CD4-positive, alpha-beta T cell treated with Interleukin-17A for 4 hours (primary cell): Measurements from ENCODE around the gene IFIT1B.
"Not testable (repeated sequence)": the region's sequence is repeated elsewhere in the genome, so short reads cannot be mapped to it uniquely, and the experiment has no call there.

Source experiments
- DNase-seq: peaks from one replicate; pipeline ENCODE4 v3.0.0-alpha.2; 2020; ENCODE audit warnings: mixed read lengths

IFIT1B gene

GRCh38 chr10:89377705-89378637 is at the start of gene IFIT1B:
TSS of gene IFIT1B (plus strand) at chr10:89378056. CDS start at chr10:89378136, 80 bp downstream.
- no peak for DNase-seq

- no peak for DNase-seq
Measured at GRCh38 chr10:89329151-89329550, 48.7 kb upstream of the IFIT1B start.

DNA sequence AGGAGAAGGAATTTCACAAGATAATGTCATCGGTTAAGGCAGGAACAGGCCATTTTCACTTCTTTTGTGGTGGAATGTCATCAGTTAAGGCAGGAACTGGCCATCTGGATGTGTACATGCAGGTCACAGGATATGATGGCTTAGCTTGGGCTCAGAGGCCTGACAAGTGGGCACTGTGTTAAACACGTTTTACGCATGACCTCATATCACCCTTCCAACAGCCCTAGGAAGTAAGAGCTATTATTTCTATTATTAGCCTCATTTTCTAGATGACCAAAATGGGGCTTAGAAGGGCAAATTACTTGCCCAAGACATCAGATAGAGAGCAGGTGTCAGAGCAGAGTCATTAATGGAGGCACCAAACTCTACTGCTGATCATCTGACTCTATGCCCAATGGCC is 47.8 kb upstream of the IFIT1B start:
- DNase-seq = not testable (repeated sequence)

DNA sequence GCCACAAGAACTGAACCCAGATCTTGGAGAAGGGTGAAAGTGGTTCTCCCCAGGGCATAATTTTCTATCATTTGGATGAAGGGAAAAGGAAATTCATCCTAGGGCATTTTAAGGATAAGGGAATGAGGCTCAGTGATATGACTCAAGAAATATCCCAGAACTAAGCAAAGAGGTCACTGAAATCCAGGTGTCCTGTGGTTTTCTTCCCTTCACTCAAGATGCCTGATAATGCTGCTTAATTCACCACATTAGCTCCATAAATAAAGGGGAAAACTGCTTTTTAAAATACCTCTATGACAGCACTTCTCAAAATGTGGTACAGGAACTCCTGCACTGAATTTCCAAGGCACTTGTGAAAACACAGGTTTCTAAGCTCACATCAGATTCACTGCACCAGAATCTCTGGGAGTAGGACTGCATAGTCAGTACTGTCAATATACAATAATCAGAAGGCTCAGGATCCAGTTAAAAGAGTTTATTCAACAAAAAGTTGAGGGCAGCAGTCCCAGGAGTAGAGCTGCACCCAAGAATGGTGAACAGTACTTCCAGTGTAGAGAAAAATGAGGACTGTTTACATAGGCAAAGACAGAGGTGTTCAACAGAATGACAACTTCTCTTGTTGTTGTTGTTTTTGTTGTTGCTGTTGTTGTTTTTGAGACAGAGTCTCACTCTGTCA is 47.2 kb upstream of the IFIT1B start:
- DNase-seq = no peak

- DNase-seq = not testable (repeated sequence)
Measured at GRCh38 chr10:89331487-89332122, 46.3 kb upstream of the IFIT1B start.

DNA sequence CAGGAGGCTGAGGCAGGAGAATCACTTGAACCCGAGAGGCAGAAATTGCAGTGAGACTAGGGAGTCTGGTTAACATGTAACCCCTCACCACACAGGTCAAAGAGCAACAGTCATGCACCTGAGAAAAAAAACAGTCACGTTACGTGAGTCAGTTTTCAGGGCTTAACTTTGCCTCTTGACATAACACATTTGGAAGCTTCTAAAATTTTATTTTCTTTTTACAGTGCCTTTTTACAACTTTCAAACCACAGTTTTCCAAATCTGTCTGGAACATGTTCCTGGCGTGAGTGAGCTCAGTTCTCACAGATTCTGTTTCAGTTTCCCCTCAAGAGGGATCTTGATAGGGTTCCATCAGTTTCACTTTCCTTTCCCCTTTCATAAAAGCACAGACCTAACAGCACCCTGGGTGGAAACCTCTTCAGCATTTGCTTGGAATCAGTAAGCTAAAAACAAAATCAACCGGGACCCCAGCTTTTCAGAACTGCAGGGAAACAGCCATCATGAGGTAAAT is 45.7 kb upstream of the IFIT1B start:
- peak; percentile 25 for DNase-seq

GRCh38 chr10:89335226-89335625 is 42.6 kb upstream of the IFIT1B start:
- DNase-seq = no peak

GRCh38 chr10:89336241-89336640 is 41.6 kb upstream of the IFIT1B start:
- no peak for DNase-seq

GRCh38 chr10:89337484-89337883 is 40.4 kb upstream of the IFIT1B start:
- peak; percentile 59 for DNase-seq

- no peak for DNase-seq
Measured at GRCh38 chr10:89338713-89339112, 39.1 kb upstream of the IFIT1B start.

GRCh38 chr10:89339875-89340274 is 38.0 kb upstream of the IFIT1B start:
- no peak for DNase-seq

GRCh38 chr10:89341649-89342048 is 36.2 kb upstream of the IFIT1B start:
- no peak for DNase-seq

DNA sequence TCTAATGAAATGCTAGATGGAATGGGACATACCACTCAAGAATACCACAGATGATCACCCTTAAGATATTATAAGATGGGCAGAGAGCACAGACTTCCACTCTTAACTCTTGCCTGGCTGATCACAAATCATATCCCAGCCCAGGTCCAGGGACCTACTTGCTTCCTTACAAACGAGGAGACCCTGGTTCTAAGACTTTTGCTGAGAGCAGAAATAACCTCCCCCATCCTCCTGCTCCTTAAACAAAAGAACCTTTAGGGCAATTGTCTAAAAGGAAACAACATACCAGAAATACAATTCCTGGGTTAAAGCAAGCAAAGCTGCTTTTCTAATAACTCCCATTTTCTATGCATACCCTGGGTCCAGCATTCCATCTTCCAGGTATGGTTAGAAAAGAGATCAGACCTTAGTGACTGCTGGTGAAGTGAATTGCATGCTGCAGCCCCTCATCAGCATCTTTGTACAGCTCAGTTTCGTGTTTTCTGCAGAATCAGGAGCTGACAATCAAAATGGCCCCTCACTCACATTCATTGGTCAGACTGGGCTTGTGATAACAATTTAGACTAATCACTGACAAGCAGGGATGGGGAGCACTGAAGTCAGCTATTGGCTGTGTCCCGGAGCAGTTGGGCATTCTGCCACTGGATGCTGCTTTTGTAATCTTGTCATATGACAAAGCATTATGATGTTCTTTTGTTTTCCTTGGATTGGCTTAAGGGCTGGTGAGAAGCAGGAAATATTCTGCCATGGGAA is 35.5 kb upstream of the IFIT1B start:
- no peak for DNase-seq

DNA sequence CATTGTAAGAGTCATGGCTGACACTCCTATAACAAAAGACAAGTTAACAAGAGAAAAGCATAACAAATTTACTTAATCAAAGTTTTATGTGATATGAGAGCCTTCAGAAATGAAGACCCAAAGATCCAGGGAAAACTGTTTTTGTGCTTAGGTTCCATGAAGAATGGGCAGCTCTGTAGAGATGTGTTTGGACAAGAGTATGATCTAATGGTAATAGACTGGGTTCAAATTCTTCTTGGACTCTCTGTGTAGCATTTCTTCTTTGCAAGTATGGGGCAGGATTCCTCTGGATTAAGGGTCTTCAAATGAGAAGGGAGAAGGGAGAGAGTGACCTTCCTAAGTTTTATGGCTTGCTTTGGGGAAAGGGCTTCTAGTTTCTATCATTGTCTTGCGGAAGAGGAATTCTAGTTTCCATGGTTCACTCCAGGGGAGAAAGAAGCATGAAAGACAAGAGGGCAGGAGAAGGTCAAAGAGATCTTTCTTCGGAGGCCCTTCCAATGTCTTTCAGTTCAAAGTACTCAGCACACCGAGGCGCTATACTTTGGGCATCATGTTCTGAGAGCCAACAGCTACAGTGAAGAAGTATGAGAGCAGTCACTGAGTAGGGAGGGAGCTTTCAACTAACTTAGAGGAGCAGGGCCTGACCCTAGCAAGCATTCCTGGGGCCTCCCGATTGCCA is 34.6 kb upstream of the IFIT1B start:
- no peak for DNase-seq

GRCh38 chr10:89344156-89344555 is 33.7 kb upstream of the IFIT1B start:
- no peak for DNase-seq

GRCh38 chr10:89345367-89346000 is 32.4 kb upstream of the IFIT1B start:
- no peak for DNase-seq

DNA sequence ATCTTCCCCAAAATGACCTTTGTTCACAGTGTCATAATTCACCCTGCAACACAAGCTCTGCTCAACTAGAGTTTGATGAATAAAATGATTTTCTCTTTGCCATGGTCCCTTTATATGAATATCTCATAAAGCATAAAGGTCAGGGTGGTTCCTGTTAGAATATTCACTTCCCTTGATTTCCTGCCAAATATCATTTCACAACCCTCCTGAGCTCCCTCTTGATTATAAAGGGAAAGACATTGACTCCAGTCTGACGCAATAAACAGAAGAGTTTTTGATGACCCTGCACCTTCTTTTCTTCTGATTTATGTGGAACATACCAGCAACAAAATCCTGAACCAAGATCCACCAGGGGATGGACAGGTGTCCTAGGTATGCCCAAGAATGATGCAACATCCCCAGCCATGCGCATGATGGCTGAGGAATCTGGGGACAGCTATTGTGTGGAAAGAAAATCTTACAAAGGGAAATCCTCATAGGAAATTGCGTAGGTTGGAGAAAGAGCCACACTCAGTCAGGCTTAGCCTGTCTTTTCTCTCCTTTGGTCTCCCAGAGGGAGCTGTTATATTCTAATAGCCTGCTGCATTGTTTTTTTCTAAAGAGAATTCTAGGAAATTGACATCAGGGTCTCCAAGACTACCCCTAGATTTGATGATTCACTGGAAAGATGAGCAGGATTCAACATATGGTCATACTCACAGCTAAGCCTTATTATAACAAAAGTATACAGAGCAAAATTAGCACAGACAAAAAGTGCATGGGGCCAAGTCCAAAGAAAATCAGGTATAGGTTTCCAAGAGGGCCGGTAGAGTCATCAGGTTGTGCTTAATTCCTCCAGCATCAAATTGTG is 31.2 kb upstream of the IFIT1B start:
- no peak for DNase-seq

- no peak for DNase-seq
Measured at GRCh38 chr10:89347701-89348457, 30.0 kb upstream of the IFIT1B start.

DNA sequence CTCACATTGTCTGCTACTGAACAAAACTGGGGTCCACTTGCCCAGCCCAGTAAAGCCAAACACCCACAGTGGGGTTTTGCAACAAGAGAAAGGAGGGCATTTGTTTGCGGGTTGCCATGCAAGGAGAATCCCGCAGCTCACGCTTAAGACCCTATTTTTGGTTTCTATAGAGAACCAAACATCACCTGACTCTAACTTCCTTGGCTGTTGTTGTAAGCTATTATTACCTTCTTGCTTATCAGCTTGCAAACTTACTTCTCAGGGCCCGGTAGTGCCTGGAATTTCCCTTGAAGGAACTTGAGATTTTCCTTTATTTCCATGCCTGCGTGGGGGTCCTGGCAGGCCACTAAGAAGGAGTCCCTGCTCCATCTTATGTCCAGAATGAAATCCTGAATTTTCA is 29.4 kb upstream of the IFIT1B start:
- DNase-seq = no peak

DNA sequence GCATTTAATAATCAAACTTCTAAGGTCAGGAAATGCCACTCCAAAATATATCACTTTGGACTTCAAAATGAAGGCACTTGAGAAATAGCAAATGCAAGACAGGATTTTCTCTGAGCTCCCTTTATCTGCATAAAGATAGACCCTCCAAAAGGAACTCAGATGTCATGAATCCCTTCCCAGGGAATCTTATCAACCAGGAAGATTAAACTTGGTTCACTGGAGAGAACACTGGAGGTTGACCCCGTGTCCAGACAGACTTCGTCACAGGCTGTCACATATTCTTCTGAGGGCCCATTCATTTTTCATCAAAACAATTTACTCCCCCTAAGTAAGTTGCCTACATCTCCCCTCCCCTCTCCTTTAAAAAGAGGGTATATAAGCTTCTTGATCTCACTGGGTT is 28.9 kb upstream of the IFIT1B start:
- DNase-seq = no peak
